Urinary bladder (tissue), 4 donors: ENCODE measurements around the gene KYAT1. TPM values are rescaled to one million over a fixed set of nuclear protein-coding genes. Genes with fewer than 3 reads are reported as not detected.

Experiments
- DNase-seq: peaks from one replicate; pipeline ENCODE4 v3.0.0-alpha.2; 2015; ENCODE audit errors: extremely low spot score
- H3K27ac ChIP-seq: one replicate; pipeline ENCODE4 v1.5.1; 2013; ENCODE audit warnings: low read depth, mild to moderate bottlenecking, moderate library complexity
- H3K36me3 ChIP-seq: one replicate; pipeline ENCODE4 v1.6.1; 2013; ENCODE audit warnings: mild to moderate bottlenecking, moderate library complexity; ENCODE audit not compliant: insufficient read depth
- H3K4me1 ChIP-seq: one replicate; pipeline ENCODE4 v1.6.1; 2013; ENCODE audit warnings: mild to moderate bottlenecking, moderate library complexity; ENCODE audit not compliant: insufficient read depth
- H3K4me3 ChIP-seq: one replicate; pipeline ENCODE4 v1.5.1; 2013; ENCODE audit warnings: low read depth, low read length
- WGBS: extraction: QIAGEN DNeasy Blood & Tissue Kit; methylation state at CpG from one replicate; pipeline ENCODE4 v1.1.7; 2013; 5-methylcytosine and 5-hydroxymethylcytosine counted together
- polyA plus RNA-seq: library from polyadenylated mRNA; stranded (reverse); fragments of 200-250 nt; gene quantifications from one replicate; pipeline ENCODE4 v1.2.3, GENCODE V29; 2013
- total RNA-seq: library from RNA; depleted of rRNA; stranded (reverse); fragments of >200 nt; gene quantifications from one replicate; pipeline ENCODE4 v1.2.3, GENCODE V29; 2014
- donor health status: healthy with polysubstance abuse.
- donor health status: healthy.

The KYAT1 gene
- total and polyA plus RNA-seq, 2 donors: 5.4 to 7.8 TPM

DNA sequence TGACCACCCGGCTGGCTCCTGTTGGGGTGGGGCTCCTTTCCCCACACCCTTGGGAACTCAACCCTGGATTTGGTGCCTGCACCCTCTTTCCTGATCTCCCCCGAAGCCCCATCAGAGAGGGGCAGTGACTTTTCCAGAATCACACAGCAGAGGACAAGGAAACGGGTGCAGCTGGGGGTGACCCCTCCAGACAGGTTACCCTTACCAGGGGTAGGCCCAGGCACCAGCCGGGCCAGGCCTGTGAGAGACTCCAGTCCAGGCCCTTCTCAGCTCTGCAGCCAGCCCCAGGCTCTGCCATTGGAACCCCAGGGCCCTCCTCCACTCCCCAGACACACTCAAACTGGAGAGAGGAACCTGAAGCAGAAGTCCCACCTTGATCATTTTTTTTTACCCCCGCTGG is 20.1 kb upstream of the KYAT1 start:
- Histone ChIP-seq H3K27ac (peak overlapping the region; percentile 64), H3K4me1 (no peaks in the 10 kb centered on the region), H3K36me3 (no peaks in the 10 kb centered on the region), H3K4me3 (no peak overlapping the region)
- 83% methylated on average over 5 of the region's 5 CpGs for WGBS
- no peak for DNase-seq

DNA sequence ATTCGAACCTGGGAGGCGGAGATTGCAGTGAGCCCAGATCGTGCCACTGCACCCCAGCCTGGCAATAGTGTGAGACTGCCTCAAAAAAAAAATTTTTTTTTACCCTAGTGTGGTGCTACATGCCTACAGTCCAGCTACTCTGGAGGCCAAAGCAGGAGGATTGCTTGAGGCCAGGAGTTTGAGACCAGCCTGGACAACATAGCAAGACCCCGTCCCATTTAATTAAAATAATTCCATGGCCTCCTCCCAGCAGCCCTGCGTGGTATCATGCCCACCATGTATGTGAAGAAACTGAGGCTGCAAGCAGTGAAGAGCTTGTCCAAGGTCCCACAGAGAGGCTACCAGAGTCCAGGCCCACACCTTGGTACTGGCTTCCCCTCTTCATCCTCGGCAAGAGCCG is 19.6 kb upstream of the KYAT1 start:
- no peak for DNase-seq
- H3K27ac ChIP-seq: peak overlapping the region; percentile 64
- 87% methylated on average over 7 of the region's 7 CpGs for WGBS
- H3K4me1 ChIP-seq: no peaks in the 10 kb centered on the region
- no peak overlapping the region for H3K4me3 ChIP-seq
- H3K36me3 ChIP-seq: no peaks in the 10 kb centered on the region

DNA sequence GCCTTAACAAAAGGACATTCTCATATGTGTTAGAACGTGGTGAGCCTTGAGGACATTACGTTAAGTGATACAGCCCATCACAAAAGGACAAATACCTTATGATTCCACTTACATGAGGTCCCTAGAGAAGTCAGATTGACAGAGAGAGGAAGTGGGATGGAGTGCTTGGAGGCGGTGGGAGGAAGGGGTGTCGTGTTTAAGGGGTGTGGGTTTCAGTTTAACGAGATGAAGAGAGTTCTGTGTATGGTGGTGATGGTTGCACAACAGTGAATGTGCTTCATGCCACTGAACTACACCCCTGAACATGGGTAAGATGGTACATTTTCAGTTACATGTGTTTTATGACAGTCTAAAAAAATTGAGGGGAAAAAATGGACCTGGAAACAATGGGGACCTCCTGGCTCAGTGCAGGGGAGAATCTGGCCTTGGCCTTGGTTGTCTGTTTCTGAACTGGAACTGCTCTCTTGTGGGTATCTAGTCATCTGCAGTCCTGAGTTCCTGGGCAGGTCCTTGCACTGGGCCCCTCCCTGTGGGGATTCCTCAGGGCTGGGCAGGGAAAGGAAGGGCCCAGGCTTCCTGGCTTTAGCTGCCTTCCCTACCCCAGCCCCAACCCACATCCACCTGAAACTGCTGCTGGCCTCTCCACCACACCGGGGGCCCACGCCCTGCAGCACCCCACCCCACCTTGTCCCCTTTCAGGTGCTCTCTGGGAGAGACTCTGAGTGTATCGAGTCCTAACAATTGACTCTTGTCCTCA is 18.0 kb upstream of the KYAT1 start:
- peak overlapping the region; percentile 39 for H3K27ac ChIP-seq

DNA sequence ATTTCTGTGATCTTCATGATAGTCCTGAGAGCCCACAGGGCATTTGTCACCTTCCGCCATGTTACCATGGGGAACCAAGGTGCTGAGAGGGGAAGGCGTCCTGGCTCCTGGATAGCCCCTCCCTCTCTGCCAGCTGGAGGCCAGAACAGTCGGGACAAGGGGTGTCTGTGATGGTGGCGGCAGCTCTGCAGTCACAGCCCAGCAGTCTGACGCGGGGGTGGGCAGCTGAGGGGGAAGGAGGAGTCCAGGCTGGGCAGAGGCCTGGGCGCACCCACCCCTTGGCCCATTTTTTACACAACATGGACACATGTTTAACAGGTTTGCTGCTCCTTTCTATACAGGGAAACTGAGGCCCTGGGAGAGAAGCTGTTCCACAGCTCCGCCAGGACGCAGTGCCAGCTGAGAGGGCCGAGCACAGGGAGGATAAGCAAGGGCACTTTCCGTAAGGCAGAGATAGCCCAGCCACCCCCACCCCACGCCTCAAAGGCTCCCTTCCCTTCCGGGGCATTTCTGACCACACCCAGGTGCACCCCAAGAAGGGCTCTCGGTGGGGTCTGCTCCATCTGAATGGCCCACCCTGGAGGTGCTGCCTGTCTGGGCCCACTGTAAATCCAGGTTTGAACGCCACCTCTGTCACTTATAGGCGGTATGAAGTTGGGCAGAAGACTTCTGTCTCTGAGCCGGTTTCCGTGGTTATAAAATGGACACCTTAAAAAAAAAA is 17.3 kb upstream of the KYAT1 start:
- no peak for DNase-seq
- Histone ChIP-seq H3K36me3 (no peaks in the 10 kb centered on the region), H3K4me1 (no peaks in the 10 kb centered on the region), H3K27ac (no peak overlapping the region), H3K4me3 (no peak overlapping the region)
- 84% methylated on average over 18 of the region's 18 CpGs for WGBS

More for the DNA sequence above, 18.0 kb upstream of the KYAT1 start:
- no peaks in the 10 kb centered on the region for H3K36me3 ChIP-seq
- no peaks in the 10 kb centered on the region for H3K4me1 ChIP-seq
- 63% methylated on average over 8 of the region's 8 CpGs for WGBS
- H3K4me3 ChIP-seq: no peak overlapping the region
- no peak for DNase-seq

DNA sequence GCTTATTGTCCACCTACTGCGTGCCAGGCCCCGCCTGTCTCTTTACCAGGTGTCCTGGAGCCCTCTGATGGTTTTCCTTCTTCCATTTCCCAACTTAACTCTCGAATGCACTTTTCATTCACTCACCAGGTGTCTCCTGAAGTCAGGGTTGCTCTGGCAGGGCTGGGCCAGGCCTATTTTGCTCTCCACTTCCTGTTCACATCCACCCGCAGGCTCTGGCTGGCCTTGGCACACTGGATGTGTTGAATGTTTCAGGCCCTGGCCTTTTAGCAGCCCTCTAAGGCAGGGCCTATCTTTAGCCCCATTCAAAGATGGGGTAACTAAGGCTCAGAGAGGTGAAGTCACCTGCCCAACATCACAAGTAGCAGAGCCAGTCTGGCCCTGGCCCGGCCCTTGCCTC is 16.6 kb upstream of the KYAT1 start:
- Histone ChIP-seq H3K4me3 (no peak overlapping the region), H3K27ac (no peak overlapping the region), H3K4me1 (peaks cover 1% of the 10 kb centered on the region), H3K36me3 (no peaks in the 10 kb centered on the region)
- no peak for DNase-seq
- WGBS: 86% methylated on average over 5 of the region's 5 CpGs

DNA sequence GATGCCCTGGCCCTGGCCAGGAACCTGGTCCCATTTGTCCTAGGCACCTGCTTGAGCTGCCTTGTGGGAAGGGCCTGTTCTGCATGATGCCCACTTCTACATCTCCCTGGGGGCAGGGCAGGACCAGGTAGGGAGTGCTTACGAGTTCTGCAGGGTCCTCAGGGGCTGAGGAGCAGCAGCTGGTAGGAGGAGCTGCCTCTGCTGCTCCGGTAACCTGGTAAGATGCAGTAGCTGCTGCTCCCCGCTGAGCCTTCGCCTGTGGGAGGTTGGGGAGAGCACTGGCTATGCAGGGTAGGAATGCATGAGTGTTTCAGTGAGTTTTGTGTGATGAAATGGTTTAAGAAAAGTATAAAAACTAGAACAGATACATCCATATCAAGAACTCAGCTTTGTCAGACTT is 13.8 kb upstream of the KYAT1 start:
- DNase-seq: no peak
- H3K36me3 ChIP-seq: no peaks in the 10 kb centered on the region
- peaks cover 4% of the 10 kb centered on the region for H3K4me1 ChIP-seq
- no peak overlapping the region for H3K4me3 ChIP-seq
- 60% methylated on average over 4 of the region's 4 CpGs for WGBS
- no peak overlapping the region for H3K27ac ChIP-seq

DNA sequence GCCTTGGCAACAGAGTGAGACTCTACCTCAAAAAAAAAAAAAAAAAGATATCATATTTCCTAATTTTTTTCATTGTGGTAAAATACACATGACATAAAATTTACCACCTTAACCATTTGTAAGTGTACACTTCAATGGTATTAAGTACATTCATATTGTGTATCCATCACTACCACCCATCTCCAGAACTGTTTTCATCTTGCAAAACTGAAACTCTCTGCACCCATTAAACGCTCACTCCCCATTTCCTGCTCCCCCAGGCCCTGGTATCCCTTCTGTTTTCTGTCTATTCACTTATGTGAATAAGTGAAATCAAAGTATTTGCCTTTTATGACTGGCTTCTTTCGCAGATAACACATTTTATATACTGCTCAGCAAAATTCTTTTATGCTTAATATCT is 13.0 kb upstream of the KYAT1 start:
- H3K4me3 ChIP-seq: no peak overlapping the region
- H3K27ac ChIP-seq: no peak overlapping the region
- no peaks in the 10 kb centered on the region for H3K36me3 ChIP-seq
- H3K4me1 ChIP-seq: peaks cover 4% of the 10 kb centered on the region
- DNase-seq: no peak
- 81% methylated on average over 2 of the region's 2 CpGs for WGBS

DNA sequence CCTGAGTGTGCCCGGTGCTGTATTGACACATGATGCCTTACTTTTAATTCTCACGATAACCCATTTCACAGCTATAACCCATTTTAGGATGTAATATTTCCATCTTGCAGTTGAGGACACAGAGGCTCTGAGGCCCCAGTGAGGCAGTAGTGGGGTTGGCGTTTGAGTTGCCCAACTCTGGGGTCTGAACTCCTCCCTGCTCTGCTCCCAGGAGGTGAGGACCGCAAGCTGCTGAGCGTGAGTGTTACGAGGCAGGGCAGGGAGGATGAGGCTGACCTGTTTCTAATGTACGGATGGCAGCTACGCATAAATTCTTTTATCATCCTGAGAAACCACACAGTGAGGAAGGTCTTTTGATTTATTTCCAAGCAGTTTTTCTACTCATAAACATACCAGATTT is 11.6 kb upstream of the KYAT1 start:
- Histone ChIP-seq H3K36me3 (no peaks in the 10 kb centered on the region), H3K4me3 (no peak overlapping the region), H3K27ac (peak overlapping the region; percentile 95), H3K4me1 (peaks cover 4% of the 10 kb centered on the region)
- no peak for DNase-seq
- WGBS: 60% methylated on average over 8 of the region's 8 CpGs

DNA sequence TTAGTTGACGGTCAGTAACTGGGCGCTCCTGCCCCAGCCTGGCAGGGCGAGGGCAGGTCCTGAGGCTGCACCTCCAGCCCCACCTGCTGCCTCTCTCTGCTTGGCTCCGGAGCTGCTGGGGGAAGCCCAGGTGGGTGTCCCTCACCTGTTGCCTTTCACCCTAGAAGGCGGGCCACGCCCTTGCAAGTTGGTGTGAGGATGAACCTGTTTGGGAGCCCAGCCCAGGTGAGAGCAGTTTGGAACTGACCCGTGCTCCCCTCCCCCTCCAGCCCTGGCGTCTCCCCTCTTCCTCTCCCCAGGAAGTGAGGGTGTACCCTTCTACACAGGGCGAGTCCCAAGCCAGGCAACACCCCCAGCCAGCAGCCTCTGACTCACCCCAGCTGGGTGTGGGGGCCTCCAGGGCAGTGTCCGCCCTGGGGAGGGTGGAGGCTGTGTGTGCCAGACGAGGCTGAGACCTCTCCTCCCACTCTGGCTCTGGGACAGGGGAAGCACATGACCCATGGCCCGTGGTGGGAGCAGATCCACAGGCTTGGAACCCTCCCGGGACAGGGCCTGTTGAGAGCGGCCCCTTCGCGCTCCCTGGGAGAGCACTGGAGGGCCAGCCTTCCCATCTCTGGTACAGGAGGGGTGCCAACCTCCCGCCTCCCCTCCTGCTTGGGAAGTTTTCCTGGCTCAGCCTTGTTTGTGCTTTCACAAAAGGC is 10.6 kb upstream of the KYAT1 start:
- Histone ChIP-seq H3K4me3 (no peak overlapping the region), H3K36me3 (no peaks in the 10 kb centered on the region), H3K4me1 (peaks cover 4% of the 10 kb centered on the region), H3K27ac (peak overlapping the region; percentile 95)
- peak; percentile 55 for DNase-seq
- WGBS: 34% methylated on average over 17 of the region's 17 CpGs

DNA sequence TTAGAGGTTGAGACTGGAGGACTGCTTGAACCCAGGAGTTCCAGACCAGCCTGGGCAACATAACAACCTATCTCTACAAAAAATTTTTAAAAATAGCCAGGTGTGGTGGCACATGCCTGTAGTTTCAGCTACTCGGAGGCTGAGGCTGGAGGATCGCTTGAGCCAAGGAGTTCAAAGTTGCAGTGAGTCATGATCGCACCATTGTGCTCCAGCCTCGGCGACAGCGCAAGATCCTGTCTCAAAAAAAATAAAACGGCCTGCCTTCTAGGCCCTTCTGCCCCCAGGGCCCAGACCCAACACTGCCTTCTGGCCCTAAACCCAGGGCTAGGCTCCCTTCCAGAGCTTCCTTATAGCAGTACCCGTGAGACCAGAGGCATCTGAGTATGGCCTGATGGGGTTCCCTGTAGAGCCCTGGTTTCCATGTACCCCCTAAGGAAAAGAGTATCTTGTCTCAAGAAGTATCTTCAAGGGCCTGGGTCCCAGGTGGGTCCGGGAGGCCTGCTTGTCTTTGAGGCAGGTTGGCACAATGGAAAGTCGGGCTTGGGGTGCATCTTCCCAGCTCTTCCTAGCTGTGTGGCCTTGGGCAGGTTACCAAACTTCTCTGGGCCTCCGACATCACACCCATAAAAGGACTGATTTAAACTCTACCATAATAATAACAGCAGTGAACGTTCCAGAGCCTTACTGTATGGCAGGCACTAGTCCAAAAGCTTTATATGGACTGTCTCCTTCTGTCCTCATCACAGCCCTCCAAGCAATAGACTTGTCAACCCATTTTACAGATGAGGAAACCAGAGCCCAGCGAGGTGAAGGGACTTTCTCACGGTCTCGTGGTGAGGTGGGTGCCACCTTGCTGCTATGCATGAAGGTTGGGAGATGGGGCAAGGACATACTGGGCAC is 9.8 kb upstream of the KYAT1 start:
- H3K27ac ChIP-seq: peak overlapping the region; percentile 95
- 68% methylated on average over 15 of the region's 15 CpGs for WGBS
- DNase-seq: no peak
- H3K4me1 ChIP-seq: peaks cover 4% of the 10 kb centered on the region
- no peaks in the 10 kb centered on the region for H3K36me3 ChIP-seq
- no peak overlapping the region for H3K4me3 ChIP-seq

DNA sequence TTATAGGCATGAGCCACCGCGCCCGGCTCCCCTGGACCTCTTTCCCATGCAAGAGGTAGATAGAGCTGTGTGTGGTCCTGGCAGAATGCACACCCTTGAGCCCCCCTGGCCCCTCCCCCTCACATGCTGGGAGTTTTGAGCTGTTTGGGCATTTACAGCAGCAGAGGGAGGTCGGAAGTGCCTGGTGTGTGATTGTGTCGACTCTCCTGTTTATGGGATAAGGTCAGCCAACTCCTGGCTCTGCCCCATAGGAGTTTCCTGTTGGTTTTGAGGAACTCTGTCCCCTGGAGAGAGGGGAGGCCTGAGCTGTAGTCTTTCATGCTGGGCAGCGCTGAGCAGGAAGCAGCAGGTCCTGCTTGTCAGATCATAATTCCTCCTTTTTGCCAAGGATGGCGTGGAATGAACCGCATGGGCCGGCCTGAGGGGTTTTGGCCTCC is 6.2 kb upstream of the KYAT1 start:
- Histone ChIP-seq H3K27ac (peak overlapping the region; percentile 51), H3K4me1 (peaks cover 2% of the 10 kb centered on the region), H3K4me3 (no peak overlapping the region), H3K36me3 (no peaks in the 10 kb centered on the region)
- WGBS: 27% methylated on average over 9 of the region's 9 CpGs
- no peak for DNase-seq

DNA sequence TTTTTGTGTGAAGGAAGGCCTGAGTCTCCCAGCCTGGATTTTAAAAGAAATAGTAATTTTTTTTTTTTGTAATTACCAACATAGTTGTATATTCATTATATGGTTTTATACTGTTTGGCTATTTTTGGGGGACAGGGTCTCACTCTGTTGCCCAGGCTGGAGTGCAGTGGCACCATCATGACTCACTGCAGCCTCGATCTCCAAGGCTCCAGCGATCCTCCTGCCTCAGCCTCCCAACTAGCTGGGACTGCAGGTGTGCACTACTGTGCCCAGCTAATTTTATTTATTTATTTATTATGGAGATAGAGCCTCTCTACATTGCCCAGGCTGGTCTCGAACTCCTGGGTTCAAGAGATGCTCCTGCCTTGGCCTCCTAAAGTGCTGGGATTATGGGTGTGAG is 5.3 kb upstream of the KYAT1 start:
- 94% methylated on average over 3 of the region's 3 CpGs for WGBS
- Histone ChIP-seq H3K4me3 (no peak overlapping the region), H3K36me3 (no peaks in the 10 kb centered on the region), H3K27ac (no peak overlapping the region), H3K4me1 (peaks cover under 1% of the 10 kb centered on the region)
- no peak for DNase-seq
